HEK293T (cell line): Measurements from ENCODE around the gene PIGL.

Experiments
- HDGF ChIP-seq: fragments of 450-650 bp; IDR thresholded peaks from 2 replicates; pipeline ENCODE4 v1.6.1; 2017; ENCODE audit warnings: antibody characterized with exemption, borderline replicate concordance
- SP1 ChIP-seq: fragments of 450-650 bp; IDR thresholded peaks from 2 replicates; pipeline ENCODE4 v1.6.1; 2017
- TARDBP ChIP-seq: fragments of 450-650 bp; IDR thresholded peaks from 2 replicates; pipeline ENCODE4 v1.6.1; 2016
- ZNF384 ChIP-seq: fragments of 450-650 bp; IDR thresholded peaks from 2 replicates; pipeline ENCODE4 v1.6.1; 2016

DNA sequence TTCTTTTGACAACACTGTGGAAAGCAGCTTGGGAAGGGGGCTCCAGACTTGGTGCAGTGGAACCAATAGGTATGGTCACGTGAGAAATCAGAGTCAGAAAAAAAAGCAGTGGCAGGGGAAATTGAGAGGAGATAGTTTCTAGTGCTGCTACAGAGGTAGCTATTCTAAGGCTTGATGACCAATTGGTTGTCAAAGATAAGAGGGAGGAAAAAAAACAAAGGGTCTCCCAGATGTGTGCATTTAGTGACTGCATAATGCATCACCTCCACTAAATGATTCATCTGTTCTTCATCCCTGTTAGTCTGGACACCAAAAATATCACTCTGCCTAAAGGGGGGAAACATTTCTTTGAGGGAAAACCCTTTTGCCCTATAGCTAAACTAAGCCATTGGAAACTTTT is 56.5 kb downstream of the PIGL start:
- TF ChIP-seq TARDBP (no peak), SP1 (no peak), ZNF384 (no peak), HDGF (no peak)
